DOHH2 (cell line): Measurements from ENCODE around the gene SYTL5.

ENCODE experiments used
- H3F3A ChIP-seq: fragments of 200-600 bp; sonication (generic), shearing (Covaris generic); 2 replicates; pipeline ENCODE4 v1.6.0; 2016; ENCODE audit warnings: antibody characterized with exemption, mild to moderate bottlenecking; ENCODE audit not compliant: control insufficient read depth, insufficient read depth
- H3K27ac ChIP-seq: fragments of 200-600 bp; sonication (generic); 2 replicates; pipeline ENCODE4 v1.5.1; 2014; ENCODE audit warnings: low read depth, mild to moderate bottlenecking, low read length, moderate library complexity
- H3K27me3 ChIP-seq: fragments of 200-600 bp; sonication (generic); 2 replicates; pipeline ENCODE4 v1.6.1; 2014; ENCODE audit warnings: mild to moderate bottlenecking, low read length, mixed read lengths; ENCODE audit not compliant: control insufficient read depth
- H3K36me3 ChIP-seq: fragments of 200-600 bp; sonication (generic); 2 replicates; pipeline ENCODE4 v1.6.1; 2014; ENCODE audit warnings: mild to moderate bottlenecking, low read length, moderate library complexity, mixed read lengths; ENCODE audit not compliant: control insufficient read depth
- H3K4me1 ChIP-seq: fragments of 200-600 bp; sonication (generic); 2 replicates; pipeline ENCODE4 v1.6.1; 2014; ENCODE audit warnings: mild to moderate bottlenecking, low read length, mixed read lengths; ENCODE audit not compliant: control insufficient read depth
- H3K4me2 ChIP-seq: fragments of 200-600 bp; sonication (generic); 2 replicates; pipeline ENCODE4 v1.6.0; 2014; ENCODE audit warnings: mild to moderate bottlenecking, low read length, moderate library complexity
- H3K4me3 ChIP-seq: fragments of 200-600 bp; sonication (generic); 2 replicates; pipeline ENCODE4 v1.5.1; 2014; ENCODE audit warnings: mild to moderate bottlenecking, low read length, mixed read lengths
- H3K79me2 ChIP-seq: fragments of 200-600 bp; sonication (generic); 2 replicates; pipeline ENCODE4 v1.6.1; 2014; ENCODE audit warnings: mild to moderate bottlenecking, low read length, mixed read lengths; ENCODE audit not compliant: control insufficient read depth
- H3K9me2 ChIP-seq: fragments of 200-600 bp; sonication (generic); replicated peaks from 2 replicates; pipeline ENCODE4 v1.6.1; 2014; ENCODE audit warnings: mild to moderate bottlenecking, low read length, mixed read lengths; ENCODE audit not compliant: control insufficient read depth
- H3K9me3 ChIP-seq: fragments of 200-600 bp; sonication (generic); 2 replicates; pipeline ENCODE4 v1.6.1; 2014; ENCODE audit warnings: antibody characterized with exemption, low read length, mixed read lengths; ENCODE audit not compliant: control insufficient read depth, insufficient read depth
- H4K20me1 ChIP-seq: fragments of 200-600 bp; sonication (generic); 2 replicates; pipeline ENCODE4 v1.6.0; 2014; ENCODE audit warnings: low read depth, mild to moderate bottlenecking, antibody characterized with exemption, low read length, moderate library complexity; ENCODE audit not compliant: control insufficient read depth, insufficient read depth
- EZH2phosphoT487 ChIP-seq: fragments of 200-600 bp; sonication (generic); IDR thresholded peaks from 2 replicates; pipeline ENCODE4 v1.6.1; 2017; ENCODE audit warnings: borderline replicate concordance, mild to moderate bottlenecking, antibody characterized with exemption, low read length, moderate library complexity, mixed read lengths
- TF ChIP-seq, protein P1 (sequence below): fragments of 200-600 bp; sonication (generic); IDR thresholded peaks from one replicate; pipeline ENCODE4 v1.5.1; 2014; ENCODE audit warnings: antibody characterized with exemption, mild to moderate bottlenecking, low read depth, low read length; ENCODE audit not compliant: poor library complexity, severe bottlenecking

Gene SYTL5

DNA sequence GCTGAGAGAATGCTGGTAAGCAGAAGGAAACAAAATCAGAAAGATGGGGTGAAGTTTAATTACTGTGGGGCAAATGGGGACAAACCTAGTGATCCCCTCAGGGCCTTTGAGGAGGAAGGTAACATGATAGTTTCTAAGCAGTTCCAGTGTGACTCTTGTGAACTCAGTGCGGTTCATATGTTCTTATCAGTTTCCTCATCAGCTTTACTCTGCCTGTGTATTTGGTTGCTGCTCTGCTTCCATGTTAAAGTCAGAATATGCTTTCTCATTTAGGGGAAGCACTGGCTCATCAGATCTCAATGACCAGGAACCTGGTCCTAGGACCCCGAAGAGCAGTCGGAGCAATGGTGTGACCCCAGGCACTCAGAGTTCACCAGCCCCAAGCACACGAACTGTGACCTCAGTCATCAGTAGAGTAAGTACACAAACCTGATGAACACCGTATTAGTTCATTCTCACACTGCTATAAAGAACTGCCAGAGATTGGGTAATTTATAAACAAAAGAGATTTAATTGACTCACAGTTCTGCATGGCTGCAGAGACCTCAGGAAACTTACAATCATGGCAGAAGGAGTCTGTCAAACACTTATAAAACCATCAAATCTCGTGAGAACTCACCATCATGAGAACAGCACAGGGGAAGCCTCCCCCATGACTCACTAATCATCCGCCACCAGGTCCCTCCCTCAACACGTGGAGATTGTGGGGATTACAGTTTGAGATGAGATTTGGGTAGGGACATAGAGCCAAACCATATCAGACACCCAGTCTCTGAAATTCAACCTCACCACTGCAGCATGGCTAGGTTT, 83.0 kb downstream of the SYTL5 start:
- TF ChIP-seq EZH2phosphoT487 = no peak
- TF ChIP-seq, protein P1, sequence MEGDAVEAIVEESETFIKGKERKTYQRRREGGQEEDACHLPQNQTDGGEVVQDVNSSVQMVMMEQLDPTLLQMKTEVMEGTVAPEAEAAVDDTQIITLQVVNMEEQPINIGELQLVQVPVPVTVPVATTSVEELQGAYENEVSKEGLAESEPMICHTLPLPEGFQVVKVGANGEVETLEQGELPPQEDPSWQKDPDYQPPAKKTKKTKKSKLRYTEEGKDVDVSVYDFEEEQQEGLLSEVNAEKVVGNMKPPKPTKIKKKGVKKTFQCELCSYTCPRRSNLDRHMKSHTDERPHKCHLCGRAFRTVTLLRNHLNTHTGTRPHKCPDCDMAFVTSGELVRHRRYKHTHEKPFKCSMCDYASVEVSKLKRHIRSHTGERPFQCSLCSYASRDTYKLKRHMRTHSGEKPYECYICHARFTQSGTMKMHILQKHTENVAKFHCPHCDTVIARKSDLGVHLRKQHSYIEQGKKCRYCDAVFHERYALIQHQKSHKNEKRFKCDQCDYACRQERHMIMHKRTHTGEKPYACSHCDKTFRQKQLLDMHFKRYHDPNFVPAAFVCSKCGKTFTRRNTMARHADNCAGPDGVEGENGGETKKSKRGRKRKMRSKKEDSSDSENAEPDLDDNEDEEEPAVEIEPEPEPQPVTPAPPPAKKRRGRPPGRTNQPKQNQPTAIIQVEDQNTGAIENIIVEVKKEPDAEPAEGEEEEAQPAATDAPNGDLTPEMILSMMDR = no peak
- H3K4me2 ChIP-seq = no peak overlapping the region
- H3K79me2 ChIP-seq = no peaks in the 10 kb centered on the region
- no peak overlapping the region for H3K27ac ChIP-seq
- H3K36me3 ChIP-seq = no peaks in the 10 kb centered on the region
- H3K9me2 ChIP-seq = no peaks in the 10 kb centered on the region
- no peak overlapping the region for H3K4me3 ChIP-seq
- no peaks in the 10 kb centered on the region for H4K20me1 ChIP-seq
- no peaks in the 10 kb centered on the region for H3K27me3 ChIP-seq
- H3K9me3 ChIP-seq = no peaks in the 10 kb centered on the region
- H3F3A ChIP-seq = no peaks in the 10 kb centered on the region
- no peaks in the 10 kb centered on the region for H3K4me1 ChIP-seq

DNA sequence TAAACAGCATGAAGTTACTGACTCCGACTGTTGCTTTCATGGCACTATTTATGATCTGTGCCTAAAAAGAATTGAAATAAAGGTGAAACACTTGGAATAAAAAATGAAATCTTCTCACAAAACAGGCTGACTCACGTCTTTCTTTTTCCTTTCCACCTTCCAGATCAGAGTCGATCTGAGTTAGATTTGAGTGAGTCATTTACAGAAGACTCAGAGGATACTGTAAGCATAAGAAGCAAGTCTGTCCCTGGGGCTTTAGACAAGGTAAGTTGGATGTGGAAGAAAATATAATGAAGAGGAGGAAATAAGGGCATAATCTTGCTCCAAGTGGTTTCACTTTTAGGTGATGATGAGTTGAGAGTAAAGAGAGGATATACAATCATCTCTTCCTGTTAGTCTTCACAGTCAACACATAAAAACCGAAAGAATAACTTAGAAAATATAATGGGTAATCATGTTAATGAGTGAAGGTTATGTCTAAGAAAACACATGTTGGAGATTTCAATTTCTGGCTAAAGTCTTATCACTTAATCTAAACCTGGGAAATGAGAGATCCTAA, 89.7 kb downstream of the SYTL5 start:
- Histone ChIP-seq H3K4me3 (no peak overlapping the region), H3K27me3 (no peaks in the 10 kb centered on the region), H3K9me2 (no peaks in the 10 kb centered on the region), H3K9me3 (no peaks in the 10 kb centered on the region), H3K4me1 (no peaks in the 10 kb centered on the region), H3K79me2 (no peaks in the 10 kb centered on the region), H3K27ac (no peak overlapping the region), H3K4me2 (no peak overlapping the region), H3F3A (no peaks in the 10 kb centered on the region), H3K36me3 (no peaks in the 10 kb centered on the region), H4K20me1 (no peaks in the 10 kb centered on the region)
- no peak for TF ChIP-seq EZH2phosphoT487
- TF ChIP-seq, protein P1 = no peak

DNA sequence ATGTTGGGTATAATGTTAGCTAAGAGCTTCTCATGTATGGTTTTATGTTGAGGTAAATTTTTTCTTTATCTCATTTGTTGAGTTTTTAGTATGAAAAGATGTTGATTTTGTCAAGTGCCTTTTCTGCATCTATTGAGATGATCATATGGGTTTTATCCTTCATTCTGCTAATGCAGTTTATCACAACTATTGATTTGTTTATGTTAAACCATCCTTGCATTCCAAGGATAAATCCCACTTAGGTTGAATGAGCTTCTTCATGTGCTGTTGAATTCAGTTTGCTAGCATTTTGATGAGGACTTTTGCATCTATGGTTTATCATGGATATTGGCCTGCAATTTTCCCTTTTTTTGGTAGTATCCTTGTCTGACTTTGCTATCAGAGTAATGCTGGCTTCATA, 93.3 kb downstream of the SYTL5 start:
- Histone ChIP-seq H4K20me1 (no peaks in the 10 kb centered on the region), H3K4me3 (no peak overlapping the region), H3K4me2 (no peak overlapping the region), H3K9me2 (no peaks in the 10 kb centered on the region), H3K79me2 (no peaks in the 10 kb centered on the region), H3K36me3 (no peaks in the 10 kb centered on the region), H3K9me3 (no peaks in the 10 kb centered on the region), H3K4me1 (no peaks in the 10 kb centered on the region), H3F3A (no peaks in the 10 kb centered on the region), H3K27ac (no peak overlapping the region), H3K27me3 (no peaks in the 10 kb centered on the region)
- TF ChIP-seq, protein P1 = no peak
- TF ChIP-seq EZH2phosphoT487 = no peak
